Measurements from ENCODE around the gene ESYT1.

Gene ESYT1, protein sequence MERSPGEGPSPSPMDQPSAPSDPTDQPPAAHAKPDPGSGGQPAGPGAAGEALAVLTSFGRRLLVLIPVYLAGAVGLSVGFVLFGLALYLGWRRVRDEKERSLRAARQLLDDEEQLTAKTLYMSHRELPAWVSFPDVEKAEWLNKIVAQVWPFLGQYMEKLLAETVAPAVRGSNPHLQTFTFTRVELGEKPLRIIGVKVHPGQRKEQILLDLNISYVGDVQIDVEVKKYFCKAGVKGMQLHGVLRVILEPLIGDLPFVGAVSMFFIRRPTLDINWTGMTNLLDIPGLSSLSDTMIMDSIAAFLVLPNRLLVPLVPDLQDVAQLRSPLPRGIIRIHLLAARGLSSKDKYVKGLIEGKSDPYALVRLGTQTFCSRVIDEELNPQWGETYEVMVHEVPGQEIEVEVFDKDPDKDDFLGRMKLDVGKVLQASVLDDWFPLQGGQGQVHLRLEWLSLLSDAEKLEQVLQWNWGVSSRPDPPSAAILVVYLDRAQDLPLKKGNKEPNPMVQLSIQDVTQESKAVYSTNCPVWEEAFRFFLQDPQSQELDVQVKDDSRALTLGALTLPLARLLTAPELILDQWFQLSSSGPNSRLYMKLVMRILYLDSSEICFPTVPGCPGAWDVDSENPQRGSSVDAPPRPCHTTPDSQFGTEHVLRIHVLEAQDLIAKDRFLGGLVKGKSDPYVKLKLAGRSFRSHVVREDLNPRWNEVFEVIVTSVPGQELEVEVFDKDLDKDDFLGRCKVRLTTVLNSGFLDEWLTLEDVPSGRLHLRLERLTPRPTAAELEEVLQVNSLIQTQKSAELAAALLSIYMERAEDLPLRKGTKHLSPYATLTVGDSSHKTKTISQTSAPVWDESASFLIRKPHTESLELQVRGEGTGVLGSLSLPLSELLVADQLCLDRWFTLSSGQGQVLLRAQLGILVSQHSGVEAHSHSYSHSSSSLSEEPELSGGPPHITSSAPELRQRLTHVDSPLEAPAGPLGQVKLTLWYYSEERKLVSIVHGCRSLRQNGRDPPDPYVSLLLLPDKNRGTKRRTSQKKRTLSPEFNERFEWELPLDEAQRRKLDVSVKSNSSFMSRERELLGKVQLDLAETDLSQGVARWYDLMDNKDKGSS

DNA sequence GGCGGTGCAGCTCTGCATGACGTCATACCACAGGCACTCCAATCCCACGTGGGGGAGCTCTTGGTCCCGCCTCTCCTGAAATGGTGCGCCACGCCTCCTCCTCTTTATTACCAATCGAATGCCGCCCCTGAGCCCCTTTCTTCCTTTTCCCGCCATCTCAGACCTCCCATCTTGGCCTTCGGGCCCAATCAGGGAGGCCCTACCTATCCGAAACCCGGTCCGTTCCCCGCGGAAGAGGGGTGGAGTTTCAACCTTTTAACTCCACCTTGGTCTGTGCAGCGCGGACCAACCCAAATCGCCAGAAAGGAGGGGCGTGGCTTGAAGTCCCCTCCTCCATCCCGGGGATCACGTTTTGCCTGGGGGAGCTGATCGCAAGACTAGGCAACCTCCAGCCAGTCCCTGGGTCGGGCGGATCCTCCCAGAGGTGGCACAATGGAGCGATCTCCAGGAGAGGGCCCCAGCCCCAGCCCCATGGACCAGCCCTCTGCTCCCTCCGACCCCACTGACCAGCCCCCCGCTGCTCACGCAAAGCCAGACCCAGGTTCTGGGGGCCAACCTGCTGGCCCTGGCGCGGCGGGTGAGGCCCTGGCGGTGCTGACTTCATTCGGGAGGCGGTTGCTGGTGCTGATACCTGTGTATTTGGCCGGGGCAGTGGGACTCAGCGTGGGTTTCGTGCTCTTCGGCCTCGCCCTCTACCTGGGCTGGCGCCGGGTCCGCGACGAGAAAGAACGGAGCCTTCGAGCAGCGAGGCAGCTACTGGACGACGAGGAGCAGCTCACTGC is at the start of gene ESYT1:
Gene ESYT1, plus strand, starts transcription at position 380 of the 782 bp plus-strand sequence. Its CDS starts 53 bp downstream, at position 433.
- peak; percentile 100 for DNase-seq (ENCODE audit: low read depth)

DNA sequence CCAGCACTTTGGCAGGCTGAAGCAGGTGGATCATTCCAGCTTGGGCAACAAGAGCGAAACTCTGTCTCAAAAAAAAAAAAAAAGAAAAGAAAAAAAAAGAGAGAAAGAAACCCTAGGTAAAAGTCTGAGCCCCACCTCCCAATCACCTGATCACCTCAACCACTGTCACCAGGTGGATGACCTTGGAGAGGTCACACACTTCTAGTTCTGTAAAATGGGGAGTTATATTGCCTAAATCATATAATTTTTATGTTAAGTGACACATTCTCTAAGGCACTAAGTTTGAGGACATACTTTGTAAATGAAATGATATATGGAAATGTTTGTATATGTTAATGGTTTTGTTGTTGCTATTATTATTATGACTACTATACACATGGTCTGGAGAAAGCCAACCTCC is 49.6 kb upstream of the ESYT1 start:
- no peak for DNase-seq (ENCODE audit: low read depth)

DNA sequence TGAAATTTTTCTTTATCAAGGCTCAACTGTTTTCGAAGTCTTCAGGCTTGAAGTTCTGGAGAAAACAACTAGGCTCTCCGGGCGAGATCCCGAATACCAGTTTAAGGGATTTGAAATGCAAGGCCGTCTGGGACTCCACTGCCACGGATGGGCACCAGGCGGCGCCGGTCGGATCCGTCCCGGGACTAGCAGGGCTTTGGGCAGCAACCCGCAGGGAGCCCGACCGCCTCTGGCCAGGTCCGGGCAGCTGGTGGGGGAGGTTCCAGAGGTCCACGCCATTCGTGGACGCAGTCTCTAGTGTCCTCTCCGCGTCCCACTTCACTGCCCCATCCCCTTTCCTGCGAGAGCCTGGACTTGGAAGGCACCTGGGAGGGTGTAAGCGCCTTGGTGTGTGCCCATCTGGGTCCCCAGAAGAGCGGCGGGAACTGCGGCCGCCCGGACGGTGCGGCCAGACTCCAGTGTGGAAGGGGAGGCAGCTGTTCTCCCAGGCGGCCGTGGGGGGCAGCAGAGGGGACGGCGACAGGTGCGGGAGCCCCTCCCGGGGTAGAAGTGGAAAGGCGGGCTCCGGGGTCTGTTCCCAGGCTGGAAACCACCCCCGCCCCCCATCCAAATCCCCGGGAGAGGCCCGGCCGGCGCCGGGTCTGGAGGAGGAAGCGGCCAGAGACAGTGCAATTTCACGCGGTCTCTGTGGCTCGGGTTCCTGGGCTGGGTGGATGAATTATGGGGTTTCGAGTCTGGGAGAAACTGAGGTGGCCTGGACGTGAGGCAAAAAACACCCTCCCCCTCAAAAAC is 48.9 kb upstream of the ESYT1 start:
- peak; percentile 80 for DNase-seq (ENCODE audit: low read depth)

DNA sequence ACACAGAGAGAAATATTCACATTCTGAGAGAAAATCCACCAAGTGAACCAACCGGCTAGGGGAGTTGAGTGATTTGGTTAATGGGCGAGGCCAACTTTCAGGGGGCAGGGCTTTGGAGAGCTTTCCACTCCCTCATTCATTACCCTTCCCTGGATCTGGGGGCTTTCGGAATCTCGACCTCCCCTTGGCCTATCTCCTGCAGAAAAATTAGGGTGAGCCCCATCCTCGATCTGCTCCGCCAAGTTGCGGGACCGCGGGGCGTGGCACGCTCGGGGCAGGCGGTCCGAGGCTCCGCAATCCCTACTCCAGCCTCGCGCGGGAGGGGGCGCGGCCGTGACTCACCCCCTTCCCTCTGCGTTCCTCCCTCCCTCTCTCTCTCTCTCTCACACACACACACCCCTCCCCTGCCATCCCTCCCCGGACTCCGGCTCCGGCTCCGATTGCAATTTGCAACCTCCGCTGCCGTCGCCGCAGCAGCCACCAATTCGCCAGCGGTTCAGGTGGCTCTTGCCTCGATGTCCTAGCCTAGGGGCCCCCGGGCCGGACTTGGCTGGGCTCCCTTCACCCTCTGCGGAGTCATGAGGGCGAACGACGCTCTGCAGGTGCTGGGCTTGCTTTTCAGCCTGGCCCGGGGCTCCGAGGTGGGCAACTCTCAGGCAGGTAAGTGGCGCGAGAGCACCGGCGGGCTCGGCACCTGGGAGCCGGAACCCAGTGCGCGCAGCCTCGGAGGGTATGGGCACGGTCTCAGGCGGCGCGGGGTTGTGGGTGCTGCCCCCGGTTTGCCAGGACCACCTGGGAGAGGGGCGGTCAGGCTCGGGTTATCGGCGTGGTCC is 48.1 kb upstream of the ESYT1 start, which contains the start of gene ERBB3:
Gene ERBB3, plus strand, starts transcription at position 443 of the 833 bp plus-strand sequence. Its CDS starts 136 bp downstream, at position 579.
- peak; percentile 79 for DNase-seq (ENCODE audit: low read depth)

DNA sequence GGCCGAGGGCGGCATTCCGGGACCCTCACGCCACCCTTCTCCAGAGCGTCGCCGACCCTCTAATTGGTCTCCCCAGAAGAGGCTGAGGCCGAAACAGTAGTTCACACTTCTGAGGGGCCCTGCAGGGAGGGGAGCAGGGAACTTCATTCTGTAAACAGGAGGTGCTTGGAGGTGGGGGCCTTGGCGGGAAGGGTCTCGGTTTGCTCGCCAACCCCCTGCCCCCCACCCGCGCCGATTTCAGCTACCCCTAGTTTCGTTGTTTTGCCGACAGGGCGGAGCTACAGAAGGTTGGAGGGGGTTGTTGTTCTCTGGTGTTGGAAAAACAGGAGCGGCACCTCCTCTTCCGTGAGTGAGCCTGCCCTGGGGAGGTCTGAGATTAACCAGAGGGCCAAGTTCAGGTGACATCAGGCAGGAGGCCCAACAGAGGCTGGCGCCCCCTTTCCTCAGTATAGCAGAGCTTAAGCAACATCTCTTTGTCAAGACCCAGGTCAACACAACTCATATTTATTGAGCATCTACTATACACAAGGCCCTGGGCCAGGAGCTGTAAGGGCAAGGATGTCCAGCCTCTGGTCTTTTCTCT is 47.4 kb upstream of the ESYT1 start:
- no peak for DNase-seq (ENCODE audit: low read depth)

DNA sequence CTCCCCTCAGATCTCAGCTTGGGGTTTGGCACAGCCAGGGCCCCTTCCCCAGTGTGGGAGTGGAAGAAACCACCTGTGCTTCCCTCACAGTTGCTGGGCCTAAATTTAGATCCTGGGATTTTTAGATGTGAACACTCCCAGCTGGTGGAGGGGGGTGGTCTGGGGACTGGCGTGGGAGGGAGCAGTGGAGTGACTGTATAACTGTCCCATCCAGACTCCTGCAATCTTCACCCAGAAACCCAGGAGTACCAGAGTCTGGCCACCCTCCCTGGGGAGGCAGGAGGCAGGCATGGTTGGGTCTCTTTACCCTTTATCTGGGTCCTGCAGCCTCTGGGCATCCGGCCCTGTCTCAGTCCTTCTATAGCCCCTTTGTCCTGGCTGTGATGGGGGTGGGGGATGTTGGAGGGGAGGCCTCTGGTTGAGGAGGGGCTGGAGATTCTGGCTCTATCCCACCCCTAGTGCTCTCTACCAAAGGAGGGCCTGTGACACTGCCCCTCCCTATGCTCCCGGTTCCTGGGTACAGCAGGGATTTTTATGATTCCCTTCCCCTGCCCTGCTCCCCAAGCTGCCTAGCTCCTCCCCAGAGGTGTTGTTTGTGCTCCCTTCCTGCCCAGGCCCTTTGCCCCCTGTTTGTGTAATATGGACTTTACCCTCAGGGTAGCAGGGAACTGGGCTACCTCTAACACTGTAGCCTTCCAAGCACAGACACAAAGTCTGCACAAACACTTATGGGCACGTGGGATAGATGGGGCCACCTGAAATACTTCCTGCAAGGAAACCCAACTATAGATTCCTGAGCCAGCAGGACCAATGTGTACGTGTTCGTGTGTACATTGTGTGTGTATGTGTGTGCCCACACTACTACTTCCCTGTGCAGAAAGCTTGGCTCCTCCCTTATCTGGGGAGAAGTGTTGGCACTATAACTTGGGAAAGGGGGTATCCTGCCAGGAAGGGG is 46.4 kb upstream of the ESYT1 start:
- no peak for DNase-seq (ENCODE audit: low read depth)

DNA sequence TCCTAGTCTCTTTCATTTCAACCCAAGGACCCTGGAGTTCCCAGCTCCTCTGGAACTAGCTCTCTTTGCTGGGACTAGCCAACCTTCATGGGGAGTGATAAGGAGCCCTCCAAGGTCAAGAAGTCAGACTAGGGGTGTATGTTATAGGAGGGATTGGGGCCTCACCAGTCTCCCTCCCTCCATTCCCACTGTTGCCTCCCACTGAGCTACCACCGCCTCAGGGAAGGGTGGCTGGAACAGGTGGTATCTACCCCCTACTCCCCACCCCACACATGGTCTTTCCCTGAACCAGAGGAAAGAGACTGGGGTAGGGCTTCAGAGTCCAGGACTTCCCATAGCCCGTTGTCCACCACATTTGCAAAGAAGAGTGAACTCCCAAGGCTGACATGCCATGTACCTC is 45.7 kb upstream of the ESYT1 start:
- no peak for DNase-seq (ENCODE audit: low read depth)

DNA sequence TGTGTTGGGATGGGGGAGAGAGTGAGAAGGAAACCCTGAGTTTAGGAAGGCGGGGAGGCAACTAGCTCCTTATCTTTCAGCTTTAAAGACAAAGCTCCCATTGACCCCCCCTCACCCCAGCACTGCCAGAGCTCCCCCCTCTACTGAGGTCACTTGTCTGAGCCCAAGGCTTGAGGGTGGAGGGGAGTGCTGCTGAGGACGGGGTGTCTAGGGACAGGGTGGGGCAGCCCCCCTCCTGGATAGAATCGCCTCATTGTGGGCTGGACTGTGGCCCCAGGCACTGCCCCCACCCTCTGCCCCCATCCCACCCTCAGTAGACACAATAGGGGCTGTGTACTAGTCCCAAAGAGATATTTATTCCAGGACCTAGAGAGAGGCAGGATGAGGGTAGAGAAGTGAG is 45.1 kb upstream of the ESYT1 start:
- no peak for DNase-seq (ENCODE audit: low read depth)

DNA sequence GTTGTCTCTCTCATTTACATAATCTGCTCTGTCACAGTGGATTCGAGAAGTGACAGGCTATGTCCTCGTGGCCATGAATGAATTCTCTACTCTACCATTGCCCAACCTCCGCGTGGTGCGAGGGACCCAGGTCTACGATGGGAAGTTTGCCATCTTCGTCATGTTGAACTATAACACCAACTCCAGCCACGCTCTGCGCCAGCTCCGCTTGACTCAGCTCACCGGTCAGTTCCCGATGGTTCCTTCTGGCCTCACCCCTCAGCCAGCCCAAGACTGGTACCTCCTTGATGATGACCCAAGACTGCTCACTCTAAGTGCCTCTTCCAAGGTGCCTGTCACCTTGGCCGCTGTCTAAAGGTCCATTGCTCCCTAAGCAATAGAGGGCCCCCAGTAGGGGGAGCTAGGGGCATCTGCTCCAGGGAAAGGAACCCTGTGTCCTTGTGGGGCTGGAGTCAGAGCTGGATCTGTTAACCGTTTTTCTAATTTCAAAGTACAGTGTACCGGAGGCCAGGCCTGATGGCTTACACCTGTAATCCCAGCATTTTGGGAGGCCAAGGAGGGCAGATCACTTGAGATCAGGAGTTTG is 43.0 kb upstream of the ESYT1 start:
- DNase-seq (ENCODE audit: low read depth) = no peak

DNA sequence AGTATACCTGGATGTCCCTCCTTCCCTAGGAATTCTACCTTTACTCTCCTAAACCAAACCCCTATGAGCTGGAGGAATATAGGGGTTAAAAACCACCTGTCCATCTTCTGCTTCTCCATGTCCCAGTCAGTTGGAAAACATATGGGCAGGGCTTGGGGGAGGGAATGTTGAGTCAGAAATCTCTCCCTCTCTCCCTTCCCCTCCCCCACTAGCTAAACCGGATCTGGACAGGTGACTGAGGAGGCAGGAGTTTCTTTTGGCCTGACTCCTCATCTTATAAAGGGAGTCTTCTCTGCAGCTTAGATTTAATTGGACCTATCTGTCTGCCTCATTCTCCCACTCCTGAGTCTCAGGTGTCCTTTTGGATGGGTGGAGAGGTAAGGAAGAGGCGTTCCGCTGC is 42.0 kb upstream of the ESYT1 start:
- DNase-seq (ENCODE audit: low read depth) = no peak

DNA sequence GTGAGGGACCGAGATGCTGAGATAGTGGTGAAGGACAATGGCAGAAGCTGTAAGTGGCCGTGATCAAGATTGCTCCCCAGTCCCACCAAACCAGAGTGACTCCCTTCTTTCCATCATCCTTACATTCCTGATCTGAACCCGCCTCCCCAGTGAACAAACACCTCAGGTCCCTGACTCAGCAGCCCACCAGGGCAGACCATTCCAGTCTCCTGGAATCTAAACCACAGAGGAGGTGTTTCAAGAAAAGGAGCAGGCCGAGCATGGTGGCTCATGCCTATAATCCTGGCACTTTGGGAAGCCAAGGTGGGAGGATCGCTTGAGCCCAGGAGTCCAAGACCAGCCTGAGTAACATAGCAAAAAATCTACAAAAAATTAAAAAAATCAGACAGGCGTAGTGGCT is 41.5 kb upstream of the ESYT1 start:
- DNase-seq (ENCODE audit: low read depth) = no peak

DNA sequence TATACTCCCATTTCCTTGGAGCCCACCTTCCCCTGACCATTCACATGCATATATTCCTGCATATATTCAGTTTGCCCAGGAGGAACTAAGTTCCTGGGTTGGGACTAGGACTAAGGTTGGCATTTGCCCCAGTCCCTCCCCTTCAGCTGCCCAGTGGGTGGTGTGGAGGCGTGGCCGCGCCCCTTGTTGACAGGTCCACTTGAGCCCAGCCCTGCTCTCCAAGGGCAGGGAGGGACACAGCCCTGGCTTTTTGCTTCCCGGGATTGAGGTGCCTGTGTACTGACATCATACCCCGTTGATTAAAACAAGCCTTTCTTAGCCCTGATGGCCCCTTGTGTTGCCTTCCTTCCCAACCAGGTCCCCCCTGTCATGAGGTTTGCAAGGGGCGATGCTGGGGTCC is 40.8 kb upstream of the ESYT1 start:
- no peak for DNase-seq (ENCODE audit: low read depth)

DNA sequence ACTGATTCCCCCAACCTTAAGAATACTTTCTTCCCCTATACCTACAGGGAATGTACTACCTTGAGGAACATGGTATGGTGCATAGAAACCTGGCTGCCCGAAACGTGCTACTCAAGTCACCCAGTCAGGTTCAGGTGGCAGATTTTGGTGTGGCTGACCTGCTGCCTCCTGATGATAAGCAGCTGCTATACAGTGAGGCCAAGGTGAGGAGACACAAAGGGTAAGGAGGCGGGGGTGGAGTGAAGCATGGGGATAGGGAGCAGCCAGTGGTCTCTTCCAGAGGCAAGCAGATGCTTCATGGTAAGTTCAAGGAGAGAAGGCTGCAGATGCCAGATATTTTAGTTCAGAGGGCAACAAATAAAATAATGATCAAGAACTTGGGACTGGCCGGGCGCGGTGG is 30.3 kb upstream of the ESYT1 start:
- DNase-seq (ENCODE audit: low read depth) = no peak

DNA sequence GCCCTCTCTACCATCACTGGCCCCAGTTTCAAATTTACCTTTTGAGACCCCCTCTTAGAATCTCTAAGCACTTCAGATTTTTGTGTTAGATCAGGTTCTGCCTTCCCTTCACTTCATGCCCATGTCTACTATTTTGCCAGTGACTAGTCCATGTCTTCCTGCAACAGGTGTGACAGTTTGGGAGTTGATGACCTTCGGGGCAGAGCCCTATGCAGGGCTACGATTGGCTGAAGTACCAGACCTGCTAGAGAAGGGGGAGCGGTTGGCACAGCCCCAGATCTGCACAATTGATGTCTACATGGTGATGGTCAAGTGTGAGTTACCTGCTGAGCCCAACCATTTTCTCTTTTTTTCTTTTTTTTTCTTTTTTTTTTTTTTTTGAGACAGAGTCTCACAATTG is 29.5 kb upstream of the ESYT1 start:
- no peak for DNase-seq (ENCODE audit: low read depth)

DNA sequence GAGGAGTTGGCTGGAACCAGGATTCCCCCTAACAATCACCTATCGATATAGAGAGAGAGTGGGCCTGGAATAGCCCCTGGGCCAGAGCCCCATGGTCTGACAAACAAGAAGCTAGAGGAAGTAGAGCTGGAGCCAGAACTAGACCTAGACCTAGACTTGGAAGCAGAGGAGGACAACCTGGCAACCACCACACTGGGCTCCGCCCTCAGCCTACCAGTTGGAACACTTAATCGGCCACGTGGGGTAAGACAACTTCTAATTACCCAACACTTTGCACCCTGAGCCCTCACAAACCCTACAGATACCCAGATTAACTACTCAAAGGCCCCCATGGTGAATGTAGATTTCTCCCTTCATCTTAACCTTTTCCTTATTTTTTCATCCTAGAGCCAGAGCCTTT is 28.3 kb upstream of the ESYT1 start:
- no peak for DNase-seq (ENCODE audit: low read depth)

DNA sequence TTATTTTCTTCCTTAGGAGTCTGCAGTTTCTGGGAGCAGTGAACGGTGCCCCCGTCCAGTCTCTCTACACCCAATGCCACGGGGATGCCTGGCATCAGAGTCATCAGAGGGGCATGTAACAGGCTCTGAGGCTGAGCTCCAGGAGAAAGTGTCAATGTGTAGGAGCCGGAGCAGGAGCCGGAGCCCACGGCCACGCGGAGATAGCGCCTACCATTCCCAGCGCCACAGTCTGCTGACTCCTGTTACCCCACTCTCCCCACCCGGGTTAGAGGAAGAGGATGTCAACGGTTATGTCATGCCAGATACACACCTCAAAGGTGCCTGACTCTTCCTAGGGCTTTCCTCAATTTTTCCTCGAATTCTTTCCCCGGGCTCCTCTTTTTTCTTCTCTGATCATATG is 27.0 kb upstream of the ESYT1 start:
- no peak for DNase-seq (ENCODE audit: low read depth)

DNA sequence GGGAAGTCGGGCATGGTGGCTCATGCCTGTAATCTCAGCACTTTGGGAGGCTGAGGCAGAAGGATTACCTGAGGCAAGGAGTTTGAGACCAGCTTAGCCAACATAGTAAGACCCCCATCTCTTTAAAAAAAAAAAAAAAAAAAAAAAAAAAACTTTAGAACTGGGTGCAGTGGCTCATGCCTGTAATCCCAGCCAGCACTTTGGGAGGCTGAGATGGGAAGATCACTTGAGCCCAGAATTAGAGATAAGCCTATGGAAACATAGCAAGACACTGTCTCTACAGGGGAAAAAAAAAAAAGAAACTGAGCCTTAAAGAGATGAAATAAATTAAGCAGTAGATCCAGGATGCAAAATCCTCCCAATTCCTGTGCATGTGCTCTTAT is 25.4 kb upstream of the ESYT1 start:
- no peak for DNase-seq (ENCODE audit: low read depth)

DNA sequence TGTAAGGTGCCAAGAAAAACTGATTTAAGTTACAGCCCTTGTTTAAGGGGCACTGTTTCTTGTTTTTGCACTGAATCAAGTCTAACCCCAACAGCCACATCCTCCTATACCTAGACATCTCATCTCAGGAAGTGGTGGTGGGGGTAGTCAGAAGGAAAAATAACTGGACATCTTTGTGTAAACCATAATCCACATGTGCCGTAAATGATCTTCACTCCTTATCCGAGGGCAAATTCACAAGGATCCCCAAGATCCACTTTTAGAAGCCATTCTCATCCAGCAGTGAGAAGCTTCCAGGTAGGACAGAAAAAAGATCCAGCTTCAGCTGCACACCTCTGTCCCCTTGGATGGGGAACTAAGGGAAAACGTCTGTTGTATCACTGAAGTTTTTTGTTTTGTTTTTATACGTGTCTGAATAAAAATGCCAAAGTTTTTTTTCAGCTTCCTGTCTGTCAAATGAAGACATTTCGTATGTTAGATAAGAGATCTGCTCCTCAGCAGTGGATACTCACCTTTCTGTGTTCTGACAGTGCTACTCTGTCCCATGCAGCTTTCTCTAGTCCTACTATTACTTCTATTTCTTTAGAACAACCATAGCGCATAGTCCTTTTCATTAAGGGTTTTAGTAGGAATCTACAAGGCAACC is 24.9 kb upstream of the ESYT1 start:
- DNase-seq (ENCODE audit: low read depth) = no peak
